Measurements from ENCODE around the gene UGT2B28.
"Not testable (repeated sequence)": the region's sequence is repeated elsewhere in the genome, so short reads cannot be mapped to it uniquely, and the experiment has no call there.

UGT2B28 gene

DNA sequence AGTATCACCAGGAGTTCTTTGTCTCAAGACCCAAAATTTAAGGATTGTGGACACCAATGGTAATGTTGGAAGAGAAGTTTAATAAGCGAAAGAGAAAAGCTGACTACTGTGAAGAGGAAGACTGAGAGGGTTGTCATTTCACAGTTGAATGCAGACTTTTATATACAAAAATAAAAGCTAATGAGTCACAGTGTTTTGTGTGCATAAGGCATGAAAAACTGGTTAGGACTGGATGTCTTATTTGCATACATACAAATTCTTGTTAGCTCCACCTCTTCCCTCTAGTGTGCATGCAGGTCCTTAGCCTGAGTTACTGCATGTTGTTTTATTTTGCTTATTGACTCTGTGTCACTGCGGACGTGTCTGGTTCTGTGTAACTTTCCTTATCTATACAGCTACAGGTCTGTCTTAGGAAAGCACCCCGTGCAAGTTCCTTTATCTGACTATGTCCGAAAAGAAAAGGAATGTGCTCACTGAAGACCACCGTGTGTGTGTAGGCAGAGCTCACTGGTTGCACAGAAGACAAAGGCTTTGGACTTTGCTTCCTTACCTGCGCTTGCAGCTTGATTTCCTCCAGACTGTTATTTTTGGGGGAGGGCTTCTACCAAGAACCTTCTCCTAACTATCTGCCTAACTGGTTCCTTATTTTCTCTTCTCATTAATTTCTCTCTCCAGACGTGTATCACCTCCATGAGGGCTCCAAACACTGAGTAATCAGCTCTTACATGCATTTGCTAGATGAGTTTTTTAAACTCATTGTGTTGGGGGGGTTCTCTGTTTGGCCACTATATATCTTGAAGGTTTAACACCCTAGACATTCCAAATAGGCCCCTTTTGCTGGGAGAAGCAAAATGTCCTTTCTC, 63.5 kb downstream of the UGT2B28 start:
- not testable (repeated sequence) for DNase-seq (ENCODE audit: low spot score)
